Measurements from ENCODE around the gene SAP30L.

The SAP30L gene

DNA sequence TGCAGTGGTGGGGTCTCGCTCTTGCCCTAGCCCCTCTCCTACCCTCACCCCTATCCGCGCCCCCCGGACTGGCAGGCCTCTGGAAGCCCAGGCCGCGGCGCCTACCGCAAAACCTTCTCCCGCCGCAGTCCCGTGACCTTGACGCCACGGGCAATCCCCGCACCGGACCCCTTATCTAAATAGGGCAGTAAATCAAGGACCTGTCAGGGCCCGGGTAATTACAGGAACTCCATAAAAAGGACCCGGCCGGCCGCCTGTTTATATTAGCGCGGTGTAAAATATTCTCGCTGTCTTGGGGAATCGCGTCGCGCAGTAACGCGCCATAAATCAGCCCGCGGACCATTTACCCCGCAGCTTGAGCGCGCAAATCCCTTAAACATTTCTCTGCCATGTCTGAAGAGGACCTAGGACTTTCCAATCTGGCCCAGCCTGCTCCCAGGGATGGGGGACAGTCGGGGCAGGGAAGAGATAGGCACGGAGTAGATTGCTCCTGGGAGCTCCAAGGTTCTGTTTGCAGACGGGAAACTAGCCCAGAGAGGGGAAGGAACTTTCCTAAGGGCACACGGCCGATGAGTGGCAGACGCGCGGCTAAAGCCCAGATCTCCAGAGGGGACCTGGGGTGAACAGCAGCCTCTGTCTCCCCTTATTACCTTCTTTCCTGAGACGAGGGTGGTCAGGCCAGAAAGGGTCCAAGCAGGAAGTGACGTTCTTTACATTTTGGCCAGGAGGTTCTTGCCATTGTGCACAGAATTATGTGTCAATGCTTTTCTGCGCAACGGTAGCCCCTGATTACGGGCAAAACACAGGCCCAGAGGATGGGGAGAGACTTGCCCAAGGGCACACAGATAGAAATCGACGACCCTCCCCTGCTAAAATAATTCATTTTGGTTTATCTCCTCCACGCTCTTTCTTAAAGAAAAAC, 37.0 kb downstream of the SAP30L start:
- DNase-seq: no peak

DNA sequence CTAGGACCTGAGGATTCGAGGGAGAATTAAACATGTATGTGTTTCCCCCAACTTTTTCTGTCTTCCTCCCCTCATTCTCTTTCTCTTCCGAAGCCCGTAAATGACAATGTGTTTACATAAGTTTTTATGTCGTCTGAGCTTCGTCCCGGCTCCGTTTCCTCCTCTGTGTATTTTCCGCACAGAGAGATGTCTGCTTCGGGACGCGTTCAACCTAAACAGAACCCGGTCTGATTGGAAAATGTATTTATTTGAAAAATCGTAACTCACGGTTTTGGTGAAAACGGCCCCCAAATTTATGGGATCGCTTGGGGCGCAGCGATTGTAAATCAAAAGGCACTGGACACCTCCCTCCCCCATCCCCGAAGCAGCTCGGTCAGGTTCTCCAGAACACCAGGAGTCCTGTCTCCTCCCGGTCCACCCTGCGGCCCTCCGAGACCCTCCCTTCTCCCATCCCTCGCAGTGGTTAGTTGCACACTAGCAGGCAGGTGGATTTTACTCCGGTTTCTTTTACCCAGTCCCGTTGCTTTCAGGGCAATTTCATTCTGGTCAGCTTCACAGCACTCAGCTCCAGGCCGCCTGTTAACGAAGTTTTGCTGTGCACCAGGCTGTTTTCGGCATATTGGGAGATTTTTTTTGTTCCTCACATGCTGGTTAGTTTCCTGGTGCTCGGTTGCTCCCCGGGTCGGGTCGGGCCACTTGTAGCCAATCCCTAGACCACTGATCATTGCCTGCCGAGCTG, 38.0 kb downstream of the SAP30L start:
- DNase-seq: no peak

DNA sequence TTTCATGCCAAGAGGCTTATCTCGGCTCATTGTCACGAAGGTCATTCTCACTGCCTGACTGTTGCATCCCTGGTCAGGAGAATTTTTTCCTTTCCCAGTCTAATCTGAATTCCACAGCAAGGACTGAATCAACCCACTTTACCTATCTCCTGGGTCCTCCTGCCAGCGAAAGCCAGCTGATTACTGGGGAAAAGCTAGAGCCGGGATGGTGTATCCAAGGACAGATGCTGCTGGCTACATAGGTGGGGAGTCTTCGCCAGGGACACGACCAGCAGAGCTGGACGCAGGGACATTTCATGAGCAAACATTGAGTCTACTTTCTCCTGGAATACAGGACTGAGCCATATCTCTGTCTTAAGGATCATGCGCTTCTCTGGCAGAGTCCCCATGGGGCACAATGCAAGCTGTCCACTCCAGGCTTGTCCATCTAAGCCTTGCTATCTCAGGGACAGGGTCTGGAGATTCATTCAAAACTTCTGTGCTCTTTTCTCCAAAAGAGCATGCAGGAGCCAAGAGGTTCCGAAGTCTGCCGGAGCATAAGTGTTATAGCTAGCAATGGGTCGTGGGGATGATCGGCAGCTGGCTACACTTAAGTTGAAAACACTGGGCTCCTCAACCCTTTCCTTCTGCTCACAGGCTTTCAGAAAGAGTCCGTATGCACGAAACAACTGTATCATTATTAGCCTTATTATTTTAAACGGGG, 38.7 kb downstream of the SAP30L start:
- DNase-seq: no peak

DNA sequence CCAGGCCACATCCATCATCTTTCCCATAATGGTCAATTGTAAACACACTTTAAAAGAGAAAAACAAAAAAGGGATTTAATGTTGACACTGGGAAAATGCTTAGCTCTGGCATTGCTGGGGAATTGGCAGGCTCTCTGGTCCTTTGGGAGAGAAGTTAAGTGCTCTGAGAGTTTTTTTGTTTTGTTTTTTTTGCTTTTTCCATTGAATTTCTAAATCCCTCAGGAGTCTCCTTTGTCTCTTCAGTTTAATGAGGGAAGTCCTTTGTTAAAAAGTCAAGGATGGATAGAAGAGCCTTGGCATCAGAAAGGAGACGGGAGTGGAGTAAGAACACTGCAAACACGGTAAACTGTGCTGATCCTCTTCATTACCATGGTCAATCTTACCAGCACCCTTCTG, 39.3 kb downstream of the SAP30L start:
- DNase-seq: no peak

DNA sequence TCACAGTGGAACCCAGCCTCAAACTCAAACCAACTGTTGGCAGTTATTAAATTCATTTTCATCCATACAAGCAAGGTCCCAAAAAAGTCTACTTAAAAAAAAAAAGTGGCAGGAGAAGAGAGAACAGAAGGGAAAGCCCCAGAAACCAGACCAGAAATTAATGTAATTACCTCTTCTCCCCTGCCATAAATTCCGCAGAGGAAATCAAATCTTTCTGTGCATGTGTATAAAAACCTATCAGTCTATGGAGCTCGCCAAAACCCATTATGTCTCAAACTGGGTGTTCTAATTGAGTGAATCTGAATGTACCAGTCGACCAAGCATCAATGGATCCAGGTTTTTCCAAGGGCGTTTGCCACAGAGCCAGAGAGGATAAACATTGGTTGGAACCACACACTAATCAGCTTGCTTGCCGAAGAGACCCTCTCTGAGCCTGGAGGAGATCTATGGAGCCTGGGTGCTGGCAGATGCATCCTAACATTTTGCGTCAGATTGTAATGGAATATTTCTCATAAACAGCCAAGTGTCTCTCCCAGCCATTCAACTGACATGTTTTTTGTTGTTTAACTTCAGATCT, 40.1 kb downstream of the SAP30L start:
- no peak for DNase-seq

DNA sequence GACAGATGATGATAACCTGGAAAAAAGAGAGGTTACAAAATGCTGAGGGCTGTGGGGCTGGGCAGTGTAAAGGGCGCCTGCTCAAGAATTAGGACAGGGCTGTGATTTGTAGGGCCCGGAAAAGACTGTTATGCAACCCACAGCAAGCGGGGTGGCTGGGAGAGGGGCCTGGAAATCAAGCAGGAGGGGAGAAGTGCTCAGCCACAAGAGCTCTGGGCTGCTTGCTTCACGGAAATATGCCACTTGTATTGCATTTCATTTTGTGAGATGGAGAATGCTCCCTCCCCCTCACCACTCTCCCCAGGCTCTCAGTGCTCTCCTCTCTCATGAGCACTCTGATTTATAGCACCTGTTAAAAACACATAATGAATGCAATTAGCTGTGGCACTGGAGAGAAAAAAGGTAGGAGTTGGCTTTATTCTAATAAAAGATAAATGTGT, 40.6 kb downstream of the SAP30L start:
- DNase-seq: no peak

DNA sequence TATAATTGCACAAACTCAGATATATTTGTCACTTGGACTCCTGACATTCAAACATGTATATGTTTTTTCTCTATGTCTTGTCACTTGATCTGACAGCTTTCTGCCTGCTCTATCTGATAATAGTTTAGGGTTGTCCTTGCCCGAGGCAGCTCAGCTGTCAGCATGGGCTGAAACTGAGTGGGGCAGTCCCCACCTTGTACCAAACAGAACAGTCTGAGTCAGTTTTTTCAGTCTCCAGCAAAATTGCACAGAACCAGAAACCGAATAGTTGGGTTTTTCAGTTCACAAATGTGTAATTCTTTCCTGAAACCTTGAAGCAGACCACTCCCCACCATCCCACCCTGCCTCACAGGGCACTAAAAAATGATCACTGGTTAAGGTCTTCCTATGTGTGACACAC, 41.7 kb downstream of the SAP30L start:
- no peak for DNase-seq

DNA sequence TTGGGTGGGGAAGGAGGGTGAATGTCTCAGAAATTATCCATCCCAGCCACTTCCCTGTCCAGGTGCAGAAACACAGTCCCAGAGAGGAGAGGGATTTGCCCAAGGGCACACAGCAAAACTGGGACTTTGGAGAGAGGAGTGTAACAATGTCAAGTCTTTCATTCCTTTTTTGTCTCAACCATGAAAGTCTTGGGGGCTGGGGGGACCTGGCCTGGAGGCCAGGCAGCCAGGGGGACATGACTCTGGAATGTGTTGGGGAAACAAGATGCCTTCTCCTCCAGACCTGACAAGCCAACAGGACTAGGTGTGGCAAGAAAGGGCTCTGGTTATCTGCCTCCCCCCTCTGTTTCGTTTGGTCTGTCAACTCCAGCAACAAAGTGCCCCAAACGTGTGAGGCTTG, 46.1 kb downstream of the SAP30L start:
- no peak for DNase-seq

DNA sequence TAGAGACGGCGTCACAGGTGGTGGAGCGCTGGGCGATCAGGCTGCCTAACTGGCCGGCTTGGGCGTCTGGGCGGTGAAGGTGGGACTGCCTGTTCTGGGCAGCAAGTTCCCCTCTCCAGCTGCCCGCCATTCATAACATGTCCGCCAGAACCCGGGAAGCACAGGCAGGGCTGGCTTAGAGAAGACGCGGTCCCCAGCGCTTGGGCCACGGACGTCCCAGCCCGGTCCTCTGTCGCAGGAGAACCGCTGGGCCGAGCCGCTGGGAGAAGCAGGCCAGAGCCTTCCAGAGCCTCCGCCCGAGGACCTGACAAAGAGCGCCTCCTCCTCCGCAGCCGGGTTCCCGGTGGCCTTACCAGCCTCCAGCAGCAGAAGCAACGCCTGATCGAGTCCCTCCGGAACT, 47.5 kb downstream of the SAP30L start:
- DNase-seq: no peak

DNA sequence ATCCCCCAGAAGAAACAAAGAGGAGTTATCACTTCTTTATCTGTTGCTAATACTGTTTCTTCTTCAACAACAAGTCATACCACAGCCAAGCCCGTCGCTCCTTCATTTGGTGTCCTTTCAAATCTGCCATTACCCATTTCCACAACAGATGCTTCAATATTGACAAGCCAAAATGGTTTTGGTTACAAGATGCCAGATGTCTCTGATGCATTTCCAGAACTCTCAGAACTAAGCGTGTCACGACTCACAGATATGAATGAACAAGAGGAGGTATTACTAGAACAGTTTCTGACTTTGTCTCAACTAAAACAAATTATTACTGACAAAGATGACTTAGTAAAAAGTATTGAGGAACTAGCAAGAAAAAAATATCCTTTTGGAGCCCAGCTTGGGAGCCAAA, 48.2 kb downstream of the SAP30L start:
- DNase-seq: no peak

DNA sequence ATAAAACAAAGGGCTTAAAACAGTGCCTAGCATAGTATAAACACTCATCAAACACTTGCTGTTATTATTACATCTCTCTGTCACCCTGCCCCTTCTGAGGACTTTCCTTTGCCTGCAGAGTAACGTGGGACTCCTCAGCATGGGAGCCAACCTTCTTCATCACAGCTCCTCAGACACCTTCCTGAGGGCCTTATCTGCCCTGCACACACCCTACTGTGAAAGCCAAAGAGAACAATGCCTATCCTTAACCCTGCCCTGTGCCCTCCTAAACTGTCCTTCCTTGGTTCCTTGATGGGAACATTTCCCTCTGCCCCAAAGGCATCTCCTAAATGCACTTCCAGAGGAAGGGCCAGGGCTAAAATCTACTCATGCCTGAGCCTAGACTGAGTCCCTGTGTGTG, 52.8 kb downstream of the SAP30L start:
- DNase-seq: no peak

DNA sequence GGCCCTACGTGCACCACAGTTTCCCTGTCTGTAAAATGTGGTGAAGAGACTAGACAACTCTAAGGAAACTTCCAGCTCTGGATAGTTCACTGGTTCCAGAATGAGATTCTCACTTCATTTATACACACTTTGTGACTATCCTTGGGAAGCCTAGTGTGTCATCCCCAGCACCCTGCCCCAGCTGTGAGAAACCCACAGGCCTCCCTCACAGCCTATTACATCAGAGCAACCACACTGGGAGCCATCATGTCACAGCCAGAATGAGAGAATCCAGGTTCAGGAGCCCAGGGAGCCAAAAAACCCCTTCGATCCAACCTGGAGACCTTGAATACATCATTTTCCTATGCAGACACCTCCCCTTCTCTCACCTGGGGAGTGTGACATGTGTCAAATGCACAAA, 53.2 kb downstream of the SAP30L start:
- DNase-seq: no peak

DNA sequence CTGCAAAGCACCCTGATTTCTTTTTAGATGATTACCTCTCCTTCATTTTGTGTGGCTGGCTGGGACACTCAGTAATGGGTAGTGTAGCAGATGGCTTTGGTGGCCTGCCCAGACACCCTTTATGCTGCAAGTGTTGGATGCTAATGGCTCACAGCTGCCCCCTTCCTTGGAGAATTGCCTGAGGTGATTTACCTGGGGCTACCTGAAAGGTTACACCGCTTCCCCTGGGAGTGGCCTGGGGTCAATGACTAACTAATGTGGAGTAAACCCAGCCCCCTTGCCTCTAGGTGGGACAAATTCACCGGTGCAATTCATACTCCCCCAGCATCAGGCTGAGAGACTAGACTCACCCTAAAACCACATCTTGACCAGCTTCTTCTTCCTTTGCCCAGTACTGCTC, 55.8 kb downstream of the SAP30L start:
- no peak for DNase-seq

DNA sequence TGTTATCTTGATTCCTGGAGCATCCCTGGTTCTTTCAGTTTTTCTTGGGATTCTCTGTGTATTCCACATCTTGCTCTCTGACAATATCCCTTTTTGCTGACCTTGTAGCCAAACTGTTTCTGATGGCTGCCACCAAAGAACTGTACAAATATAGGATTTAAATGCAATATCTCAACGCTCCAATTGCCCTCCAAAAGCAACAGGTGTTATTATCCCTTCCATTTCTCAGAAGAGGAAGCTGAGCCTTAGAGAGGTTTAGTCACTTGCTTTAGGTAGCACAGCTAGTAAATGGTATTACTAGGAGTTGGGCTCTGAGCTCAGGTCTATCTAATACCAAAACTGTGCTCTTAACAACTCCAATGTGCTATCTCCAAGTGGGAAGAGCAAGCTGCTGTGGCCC, 56.4 kb downstream of the SAP30L start:
- no peak for DNase-seq

DNA sequence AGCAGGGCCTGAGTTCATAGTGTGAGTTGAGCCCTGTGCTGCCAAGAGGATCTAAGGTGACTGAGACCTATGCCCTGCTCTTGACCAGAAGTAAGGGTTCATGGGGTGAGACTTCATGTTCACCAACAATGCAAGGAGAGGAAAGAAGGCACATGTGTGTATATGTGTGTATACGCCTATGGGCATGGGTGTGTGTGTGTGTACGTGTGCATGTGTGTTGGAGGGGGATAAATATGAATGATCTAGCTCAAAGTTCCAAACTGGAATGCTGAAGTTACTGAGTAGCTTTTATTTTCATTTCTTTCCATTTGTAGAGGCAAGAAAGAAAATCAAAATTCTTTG, 57.9 kb downstream of the SAP30L start:
- DNase-seq: no peak

DNA sequence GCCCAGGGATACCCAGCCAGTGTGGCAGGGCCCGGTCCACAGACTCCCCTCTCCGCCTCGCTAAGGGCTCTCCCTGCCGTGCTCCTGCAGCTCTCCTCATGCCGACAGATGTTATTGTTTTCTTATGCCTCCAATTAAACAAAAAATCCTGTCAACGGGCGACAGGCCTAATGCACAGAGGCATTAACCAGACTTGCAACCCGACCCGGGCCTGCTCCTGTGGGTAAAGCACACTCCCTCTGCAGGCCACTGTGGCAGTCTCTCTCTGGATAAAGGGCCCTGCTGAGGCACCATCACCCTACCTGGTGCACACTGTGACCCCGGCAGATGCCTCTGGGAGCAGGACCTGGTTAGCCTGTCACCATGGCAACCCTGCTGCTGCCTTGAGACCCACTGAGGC, 59.8 kb downstream of the SAP30L start:
- no peak for DNase-seq

DNA sequence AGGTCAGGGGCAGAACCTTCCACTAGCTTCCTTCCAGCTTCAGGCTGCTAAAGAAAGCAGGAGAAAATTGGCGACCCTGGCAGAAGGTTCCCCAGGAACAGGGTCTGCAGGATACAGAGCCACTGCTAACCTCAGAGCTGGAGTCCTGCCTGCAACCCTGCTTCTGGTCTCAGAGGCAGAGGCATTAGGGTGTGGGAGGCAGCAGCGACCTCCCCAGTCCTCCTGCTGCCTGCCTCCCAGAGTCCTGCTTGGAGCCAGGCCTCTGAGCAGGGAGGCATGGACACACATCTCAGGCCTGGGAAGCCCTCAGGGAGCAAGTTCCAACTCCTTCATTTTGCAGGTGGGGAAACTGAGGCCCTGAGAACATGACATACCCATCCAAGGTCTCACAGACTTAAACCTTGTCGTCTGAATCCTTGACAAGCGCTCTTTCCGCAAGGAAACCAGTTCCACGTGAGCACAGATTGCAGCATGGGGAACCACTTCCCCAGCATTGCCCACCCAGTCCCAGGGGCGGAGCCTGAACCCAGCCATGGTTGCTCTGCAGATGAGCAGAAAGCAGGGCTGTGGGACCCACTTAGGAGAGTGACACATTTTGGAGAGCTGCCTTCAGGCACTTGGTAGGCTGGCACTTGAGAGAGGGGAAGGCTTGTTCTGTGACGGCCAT, 60.4 kb downstream of the SAP30L start:
- no peak for DNase-seq

DNA sequence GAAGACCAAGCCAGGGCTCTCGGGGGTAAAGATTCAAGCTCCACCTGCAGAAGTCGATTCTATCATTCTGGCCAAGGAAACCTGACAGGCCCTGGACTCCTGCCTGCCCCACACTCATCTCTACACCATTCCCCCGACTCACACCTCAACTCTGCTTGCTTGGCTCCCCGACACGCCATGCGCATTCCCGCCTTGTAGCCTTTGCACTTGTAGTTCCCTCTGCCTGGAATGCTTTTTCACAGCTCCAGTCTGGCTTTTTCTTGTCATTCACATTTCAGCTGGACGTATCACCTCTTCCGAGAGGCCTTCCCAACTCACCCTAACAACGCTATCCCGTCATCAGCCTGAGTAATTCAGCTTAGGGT, 60.9 kb downstream of the SAP30L start:
- no peak for DNase-seq

DNA sequence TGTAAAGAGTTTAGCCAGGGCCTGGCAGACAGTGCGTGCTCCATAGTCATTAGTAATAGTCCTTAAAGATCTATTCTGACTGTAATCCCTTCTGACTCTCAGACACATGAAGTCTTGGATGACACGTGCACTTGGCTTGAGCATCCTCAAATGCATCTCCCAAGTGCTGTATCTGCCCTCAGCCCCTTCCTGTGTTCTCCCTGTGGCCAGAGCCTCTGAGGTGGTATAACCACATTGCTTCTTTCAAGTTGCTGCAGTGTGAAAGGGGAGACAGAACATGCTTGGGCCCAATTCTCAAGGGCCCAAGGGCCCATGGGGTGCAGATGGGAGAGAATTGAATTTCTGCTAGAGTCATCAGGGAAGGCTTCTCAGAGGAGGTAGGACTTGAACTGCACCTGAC, 62.3 kb downstream of the SAP30L start:
- no peak for DNase-seq

DNA sequence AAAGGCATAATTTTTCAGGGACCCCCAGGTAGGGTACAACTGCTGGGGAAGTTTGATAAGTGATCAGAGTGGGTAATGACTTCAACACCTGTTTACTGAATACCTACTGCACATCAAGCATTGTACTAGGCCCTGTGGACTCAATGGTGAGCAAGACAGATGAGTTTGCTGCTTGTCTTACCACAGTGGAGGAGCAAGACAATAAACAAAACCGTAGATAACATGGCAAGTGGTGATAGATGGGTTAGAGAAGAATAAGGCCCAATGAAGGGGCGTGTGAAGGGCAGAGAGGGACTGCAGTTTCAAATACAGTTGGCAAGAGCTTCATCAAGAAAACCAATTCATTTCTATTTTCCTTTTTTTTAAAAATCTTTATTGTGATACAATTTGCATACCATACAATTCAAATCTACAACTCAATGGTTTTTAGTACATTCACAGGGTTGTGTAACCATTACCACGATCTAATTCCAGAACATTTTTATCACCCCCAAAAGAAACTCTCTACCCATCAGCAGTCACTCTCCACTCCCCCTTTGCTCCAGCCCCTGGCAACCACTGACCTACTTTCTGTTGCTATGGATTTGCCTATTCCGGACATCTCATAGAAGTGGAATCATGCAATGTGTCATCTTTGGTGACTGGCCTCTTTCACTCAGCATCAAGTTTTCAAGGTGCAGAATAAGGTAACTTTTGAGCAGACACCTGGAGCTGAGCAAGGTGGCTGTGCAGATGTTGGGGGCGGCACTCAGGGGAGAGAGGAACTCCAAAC, 64.2 kb downstream of the SAP30L start:
- DNase-seq: no peak
